ELR (cell line): ENCODE results near the gene CLTCL1.
"Not testable (repeated sequence)": the region's sequence is repeated elsewhere in the genome, so short reads cannot be mapped to it uniquely, and the experiment has no call there.

ENCODE experiments used
- DNase-seq: peaks from one replicate; pipeline ENCODE4 v3.0.0-alpha.2; 2015; ENCODE audit warnings: low read depth

Gene CLTCL1

GRCh38 chr22:19291580-19292457 lies at the start of gene CLTCL1:
CLTCL1 (minus strand) TSS chr22:19291719; CDS start chr22:19291641, 78 bp downstream.
- peak; percentile 81 for DNase-seq

- no peak for DNase-seq
Measured at GRCh38 chr22:19337137-19337536, 45.6 kb upstream of the CLTCL1 start.

GRCh38 chr22:19336133-19337075 lies 44.9 kb upstream of the CLTCL1 start:
- DNase-seq, result no peak

- no peak for DNase-seq
Measured at GRCh38 chr22:19331975-19332374, 40.5 kb upstream of the CLTCL1 start.

GRCh38 chr22:19331474-19331873 lies 40.0 kb upstream of the CLTCL1 start:
- DNase-seq, result no peak

GRCh38 chr22:19330865-19331418 lies 39.4 kb upstream of the CLTCL1 start:
- DNase-seq, result no peak

- DNase-seq, result not testable (repeated sequence)
Measured at GRCh38 chr22:19330205-19330604, 38.7 kb upstream of the CLTCL1 start.

GRCh38 chr22:19329454-19329853 lies 37.9 kb upstream of the CLTCL1 start:
- DNase-seq, result no peak

- DNase-seq, result peak; percentile 56
Measured at GRCh38 chr22:19325296-19325948, 33.9 kb upstream of the CLTCL1 start.

- not testable (repeated sequence) for DNase-seq
Measured at GRCh38 chr22:19323420-19323819, 31.9 kb upstream of the CLTCL1 start.

- no peak for DNase-seq
Measured at GRCh38 chr22:19321757-19322156, 30.2 kb upstream of the CLTCL1 start.

- DNase-seq, result not testable (repeated sequence)
Measured at GRCh38 chr22:19320136-19320535, 28.6 kb upstream of the CLTCL1 start.

- no peak for DNase-seq
Measured at GRCh38 chr22:19319281-19319680, 27.8 kb upstream of the CLTCL1 start.

- DNase-seq, result no peak
Measured at GRCh38 chr22:19317865-19318264, 26.3 kb upstream of the CLTCL1 start.

- no peak for DNase-seq
Measured at GRCh38 chr22:19307872-19308271, 16.4 kb upstream of the CLTCL1 start.

GRCh38 chr22:19306535-19306934 lies 15.0 kb upstream of the CLTCL1 start:
- not testable (repeated sequence) for DNase-seq

- DNase-seq, result no peak
Measured at GRCh38 chr22:19304547-19304946, 13.0 kb upstream of the CLTCL1 start.

- no peak for DNase-seq
Measured at GRCh38 chr22:19303785-19304184, 12.3 kb upstream of the CLTCL1 start.

- DNase-seq, result no peak
Measured at GRCh38 chr22:19295733-19296132, 4.2 kb upstream of the CLTCL1 start.

- DNase-seq, result no peak
Measured at GRCh38 chr22:19292458-19293230, 1.1 kb upstream of the CLTCL1 start.

GRCh38 chr22:19291218-19291579 lies 320 bp downstream of the CLTCL1 start:
- peak; percentile 59 for DNase-seq
